Ovary (tissue), 3 donors: ENCODE results near the gene GPR150.

Experiments used
- CTCF ChIP-seq, 3 donors: fragments of 450-650 bp in 2 of 3; fragments of 200-600 bp in 1 of 3; IDR thresholded peaks; one replicate each; pipeline versions ENCODE4 v1.5.1 to v1.8.0; 2016 to 2022; ENCODE audit warnings: antibody characterized with exemption in 3 of 3, mild to moderate bottlenecking in 1 of 3
- EP300 ChIP-seq: sonication (generic); formaldehyde crosslinking; IDR thresholded peaks from one replicate; pipeline ENCODE4 v1.6.1; 2017; ENCODE audit warnings: antibody characterized with exemption
- POLR2A ChIP-seq: fragments of 450-650 bp; IDR thresholded peaks from one replicate; pipeline ENCODE4 v1.6.1; 2017; ENCODE audit warnings: antibody characterized with exemption, mild to moderate bottlenecking, moderate library complexity
- donor health status: DM: no; HTN: no; CAD: no.

GRCh38 chr5:95623706-95624105 is 3.8 kb downstream of the GPR150 start:
- no peak for TF ChIP-seq POLR2A
- no peak for TF ChIP-seq CTCF (IDR thresholded peaks at IDR 0.05)
- no peak for TF ChIP-seq EP300
